Hepatocyte (in vitro differentiated cells): Measurements from ENCODE around the gene AZU1. TPM values are rescaled to one million over a fixed set of nuclear protein-coding genes. Genes with fewer than 3 reads are reported as not detected.

ENCODE experiments used
- DNase-seq: peaks from one replicate; pipeline ENCODE4 v3.0.0-alpha.2; 2016; ENCODE audit warnings: low spot score
- H2AFZ ChIP-seq: fragments of 200-600 bp; sonication (generic); 2 replicates; pipeline ENCODE4 v1.6.0; 2016; ENCODE audit warnings: antibody characterized with exemption, mild to moderate bottlenecking
- H3K27ac ChIP-seq: fragments of 200-600 bp; sonication (generic); 2 replicates; pipeline ENCODE4 v1.5.1; 2016; ENCODE audit warnings: mild to moderate bottlenecking
- H3K27me3 ChIP-seq: fragments of 200-600 bp; sonication (generic); 2 replicates; pipeline ENCODE4 v1.6.1; 2016
- H3K36me3 ChIP-seq: fragments of 200-600 bp; sonication (generic); replicated peaks from 2 replicates; pipeline ENCODE4 v1.5.1; 2016; ENCODE audit warnings: low read depth; ENCODE audit not compliant: insufficient read depth
- H3K4me1 ChIP-seq: fragments of 200-600 bp; sonication (generic); 2 replicates; pipeline ENCODE4 v1.5.1; 2016; ENCODE audit warnings: mild to moderate bottlenecking, moderate library complexity; ENCODE audit not compliant: insufficient read depth
- H3K4me2 ChIP-seq: fragments of 200-600 bp; sonication (generic); 2 replicates; pipeline ENCODE4 v1.6.0; 2016
- H3K4me3 ChIP-seq: fragments of 200-600 bp; sonication (generic); 2 replicates; pipeline ENCODE4 v1.5.1; 2016; ENCODE audit warnings: mild to moderate bottlenecking
- H3K79me2 ChIP-seq: fragments of 200-600 bp; sonication (generic); 2 replicates; pipeline ENCODE4 v1.6.0; 2017; ENCODE audit warnings: mild to moderate bottlenecking
- H3K9me2 ChIP-seq: fragments of 200-600 bp; sonication (generic); replicated peaks from 2 replicates; pipeline ENCODE4 v1.6.0; 2017; ENCODE audit warnings: mild to moderate bottlenecking; ENCODE audit not compliant: insufficient read depth
- H3K9me3 ChIP-seq: fragments of 200-600 bp; sonication (generic); 2 replicates; pipeline ENCODE4 v1.5.1; 2016; ENCODE audit warnings: low read depth, mild to moderate bottlenecking
- H4K20me1 ChIP-seq: fragments of 200-600 bp; sonication (generic); 2 replicates; pipeline ENCODE4 v1.6.0; 2016; ENCODE audit warnings: mild to moderate bottlenecking; ENCODE audit not compliant: insufficient read depth, poor library complexity, severe bottlenecking
- EZH2 ChIP-seq: fragments of 200-600 bp; sonication (generic); IDR thresholded peaks from 2 replicates; pipeline ENCODE4 v1.6.1; 2016; ENCODE audit warnings: antibody characterized with exemption, mild to moderate bottlenecking, borderline replicate concordance
- EZH2phosphoT487 ChIP-seq: fragments of 200-600 bp; sonication (generic); IDR thresholded peaks from one replicate; pipeline ENCODE4 v1.6.1; 2018; ENCODE audit warnings: antibody characterized with exemption, mild to moderate bottlenecking, low read depth, moderate library complexity; ENCODE audit not compliant: unreplicated experiment, severe bottlenecking
- WGBS: methylation state at CpG from one replicate; pipeline ENCODE4 v1.1.6; 2016; ENCODE audit warnings: low lambda C conversion rate; ENCODE audit errors: missing lambda C conversion rate; 5-methylcytosine and 5-hydroxymethylcytosine counted together
- polyA plus RNA-seq: library from polyadenylated mRNA; unstranded; fragments of >200 nt; fragmentation: Nextera tagmentation; extraction: Ambion mirVana; gene quantifications from 2 replicates; pipeline ENCODE4 v1.2.1, GENCODE V29; 2016
- total RNA-seq: library from RNA; depleted of rRNA; stranded (reverse); fragments of >200 nt; gene quantifications from 2 replicates; pipeline ENCODE4 v1.2.3, GENCODE V29; 2014
- TF ChIP-seq, protein P1 (sequence below): fragments of 200-600 bp; sonication (generic); IDR thresholded peaks from 2 replicates; pipeline ENCODE4 v1.5.1; 2016; ENCODE audit warnings: antibody characterized with exemption, mild to moderate bottlenecking; ENCODE audit not compliant: poor library complexity

The AZU1 gene
- total and polyA plus RNA-seq, 2 experiments from 2014 or later: 0.94 TPM; not detected in 1

DNA sequence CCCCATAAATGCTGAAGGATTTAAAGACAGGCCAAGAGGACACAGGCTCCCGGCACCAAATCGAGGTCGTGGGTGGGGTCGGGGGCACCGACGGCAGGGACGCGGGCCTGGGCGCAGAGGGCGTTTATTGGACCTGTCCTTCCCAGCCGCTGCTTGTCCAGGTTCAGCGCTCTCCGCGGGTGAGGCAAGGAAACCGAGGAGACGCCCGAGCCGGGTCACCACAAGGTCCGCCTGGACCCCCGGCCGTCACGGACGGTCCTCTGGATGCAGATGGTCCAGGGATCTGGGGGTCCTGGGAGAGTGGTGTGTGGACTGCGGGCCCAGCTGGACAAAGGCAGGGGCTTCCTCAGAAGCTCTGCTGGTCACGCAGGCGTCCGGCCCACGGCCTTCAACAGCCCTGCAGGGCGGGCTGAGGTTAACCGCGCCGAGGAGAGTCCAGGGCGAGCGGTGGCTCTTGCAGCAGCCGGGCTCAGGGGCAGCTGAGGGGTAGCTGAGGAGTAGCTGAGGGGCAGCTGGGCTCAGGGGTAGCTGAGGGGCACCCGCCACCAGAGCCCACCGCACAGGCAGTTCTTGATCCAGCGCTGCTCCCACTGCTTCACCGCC lies 40.3 kb downstream of the AZU1 start:
- Histone ChIP-seq H3K9me2 (no peaks in the 10 kb centered on the region), H3K36me3 (no peaks in the 10 kb centered on the region), H3K9me3 (no peaks in the 10 kb centered on the region), H3K79me2 (no peaks in the 10 kb centered on the region), H3K27ac (no peak overlapping the region), H3K4me2 (no peak overlapping the region), H3K4me1 (no peaks in the 10 kb centered on the region), H2AFZ (no peak overlapping the region), H3K27me3 (no peaks in the 10 kb centered on the region), H4K20me1 (no peaks in the 10 kb centered on the region), H3K4me3 (no peak overlapping the region)
- TF ChIP-seq EZH2: no peak
- DNase-seq: no peak
- 97% methylated on average over 34 of the region's 39 CpGs for WGBS

DNA sequence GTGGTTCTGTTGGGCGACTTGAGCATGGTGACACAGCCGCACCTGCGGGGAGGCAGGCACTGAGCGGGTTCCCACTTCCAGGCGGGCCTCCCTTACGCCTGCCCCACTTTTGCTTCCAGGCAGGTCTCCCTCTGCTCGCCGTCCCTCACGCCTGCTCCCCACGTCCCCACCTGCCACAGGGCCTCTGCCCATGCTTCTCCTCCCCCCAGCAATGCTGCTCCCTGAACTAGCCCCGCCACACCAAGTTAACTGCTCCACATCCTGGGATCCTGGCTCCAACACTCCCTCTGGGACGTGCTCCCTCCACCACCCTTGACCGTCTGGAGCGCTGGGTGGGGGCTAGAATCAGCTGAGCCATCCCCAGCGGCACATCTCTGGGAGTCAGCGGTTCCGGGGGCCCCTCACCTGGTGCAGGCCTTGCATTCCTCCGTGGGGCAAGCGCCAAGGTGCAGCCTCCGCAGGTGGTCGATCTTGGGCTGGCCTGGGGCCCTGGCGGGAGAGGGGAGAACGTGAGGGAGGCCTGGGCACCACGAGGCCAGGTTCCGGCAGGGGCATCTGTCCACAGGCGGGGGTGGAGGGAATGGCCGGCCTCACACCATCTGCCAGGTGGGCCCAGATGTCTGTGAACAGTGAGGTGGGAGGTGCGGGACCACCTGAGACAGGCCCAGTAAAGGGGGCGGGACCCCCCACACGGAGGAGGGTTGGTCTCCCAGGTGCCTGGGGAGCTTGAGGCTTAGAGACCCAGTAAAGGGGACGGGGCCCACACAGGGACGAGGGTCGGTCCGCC lies 41.0 kb downstream of the AZU1 start:
- no peaks in the 10 kb centered on the region for H3K9me2 ChIP-seq
- no peaks in the 10 kb centered on the region for H3K9me3 ChIP-seq
- no peaks in the 10 kb centered on the region for H3K27me3 ChIP-seq
- H3K79me2 ChIP-seq: no peaks in the 10 kb centered on the region
- TF ChIP-seq EZH2phosphoT487: no peak
- TF ChIP-seq, protein P1, sequence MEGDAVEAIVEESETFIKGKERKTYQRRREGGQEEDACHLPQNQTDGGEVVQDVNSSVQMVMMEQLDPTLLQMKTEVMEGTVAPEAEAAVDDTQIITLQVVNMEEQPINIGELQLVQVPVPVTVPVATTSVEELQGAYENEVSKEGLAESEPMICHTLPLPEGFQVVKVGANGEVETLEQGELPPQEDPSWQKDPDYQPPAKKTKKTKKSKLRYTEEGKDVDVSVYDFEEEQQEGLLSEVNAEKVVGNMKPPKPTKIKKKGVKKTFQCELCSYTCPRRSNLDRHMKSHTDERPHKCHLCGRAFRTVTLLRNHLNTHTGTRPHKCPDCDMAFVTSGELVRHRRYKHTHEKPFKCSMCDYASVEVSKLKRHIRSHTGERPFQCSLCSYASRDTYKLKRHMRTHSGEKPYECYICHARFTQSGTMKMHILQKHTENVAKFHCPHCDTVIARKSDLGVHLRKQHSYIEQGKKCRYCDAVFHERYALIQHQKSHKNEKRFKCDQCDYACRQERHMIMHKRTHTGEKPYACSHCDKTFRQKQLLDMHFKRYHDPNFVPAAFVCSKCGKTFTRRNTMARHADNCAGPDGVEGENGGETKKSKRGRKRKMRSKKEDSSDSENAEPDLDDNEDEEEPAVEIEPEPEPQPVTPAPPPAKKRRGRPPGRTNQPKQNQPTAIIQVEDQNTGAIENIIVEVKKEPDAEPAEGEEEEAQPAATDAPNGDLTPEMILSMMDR: no peak
- TF ChIP-seq EZH2: no peak
- H3K27ac ChIP-seq: peak overlapping the region; percentile 63
- H3K4me2 ChIP-seq: no peak overlapping the region
- WGBS: 98% methylated on average over 26 of the region's 34 CpGs
- H3K4me3 ChIP-seq: no peak overlapping the region
- H3K4me1 ChIP-seq: no peaks in the 10 kb centered on the region
- no peaks in the 10 kb centered on the region for H4K20me1 ChIP-seq
- no peak for DNase-seq
- no peak overlapping the region for H2AFZ ChIP-seq
- H3K36me3 ChIP-seq: no peaks in the 10 kb centered on the region

DNA sequence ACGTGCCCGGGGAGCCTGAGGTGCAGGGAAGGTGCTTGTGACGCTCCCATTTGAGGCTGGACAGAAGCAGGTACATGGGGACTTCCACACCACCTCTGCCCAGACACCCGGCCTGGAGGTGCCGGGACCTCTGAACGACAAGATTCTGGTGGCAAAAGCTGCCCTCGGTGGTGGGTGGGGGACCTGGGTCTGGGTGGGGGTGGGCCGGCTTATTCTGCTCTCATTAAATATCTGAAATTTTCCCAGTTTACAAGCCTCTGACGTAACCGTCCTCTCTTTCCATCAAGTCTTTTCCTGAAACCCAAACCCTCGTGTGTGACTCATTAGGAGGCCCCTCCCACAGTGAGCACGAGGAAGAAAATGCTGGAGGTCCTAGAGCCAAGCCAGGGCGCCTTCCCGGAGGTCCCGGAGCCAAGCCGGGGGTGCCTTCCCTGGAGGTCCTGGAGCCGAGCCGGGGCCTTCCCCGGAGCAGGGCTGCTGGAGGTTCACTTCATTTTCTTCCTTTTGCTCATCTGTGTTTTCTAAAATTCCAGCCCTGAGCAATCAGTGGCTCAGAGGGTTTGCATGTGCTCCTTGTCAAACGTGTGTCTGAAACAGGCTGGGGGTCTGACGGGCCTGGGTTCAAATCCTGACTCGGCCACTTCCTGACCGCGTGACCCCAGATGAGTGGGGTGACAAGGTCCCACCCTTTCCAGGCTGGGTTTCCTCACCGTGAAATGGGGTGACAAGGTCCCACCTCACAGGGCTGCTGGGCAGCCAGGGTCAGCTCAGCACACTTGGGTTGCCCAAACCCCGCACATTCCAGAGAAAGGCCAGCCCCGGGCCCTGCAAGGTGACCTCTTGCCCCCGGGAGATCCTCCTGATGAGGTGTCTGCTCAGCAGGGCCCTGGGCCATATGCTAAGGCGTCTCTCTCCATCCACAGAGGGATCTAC lies 41.9 kb downstream of the AZU1 start:
- no peaks in the 10 kb centered on the region for H3K36me3 ChIP-seq
- WGBS: 70% methylated on average over 27 of the region's 29 CpGs
- H3K27me3 ChIP-seq: no peaks in the 10 kb centered on the region
- no peaks in the 10 kb centered on the region for H3K9me3 ChIP-seq
- no peaks in the 10 kb centered on the region for H3K4me1 ChIP-seq
- no peak overlapping the region for H2AFZ ChIP-seq
- peak overlapping the region; percentile 63 for H3K27ac ChIP-seq
- no peak overlapping the region for H3K4me2 ChIP-seq
- no peaks in the 10 kb centered on the region for H3K79me2 ChIP-seq
- no peaks in the 10 kb centered on the region for H4K20me1 ChIP-seq
- H3K4me3 ChIP-seq: no peak overlapping the region
- peak; percentile 81 for DNase-seq
- TF ChIP-seq EZH2 (no peak), EZH2phosphoT487 (no peak)
- TF ChIP-seq, protein P1: no peak
- H3K9me2 ChIP-seq: no peaks in the 10 kb centered on the region
